Measurements from ENCODE around the gene FOXK2.

Gene FOXK2

DNA sequence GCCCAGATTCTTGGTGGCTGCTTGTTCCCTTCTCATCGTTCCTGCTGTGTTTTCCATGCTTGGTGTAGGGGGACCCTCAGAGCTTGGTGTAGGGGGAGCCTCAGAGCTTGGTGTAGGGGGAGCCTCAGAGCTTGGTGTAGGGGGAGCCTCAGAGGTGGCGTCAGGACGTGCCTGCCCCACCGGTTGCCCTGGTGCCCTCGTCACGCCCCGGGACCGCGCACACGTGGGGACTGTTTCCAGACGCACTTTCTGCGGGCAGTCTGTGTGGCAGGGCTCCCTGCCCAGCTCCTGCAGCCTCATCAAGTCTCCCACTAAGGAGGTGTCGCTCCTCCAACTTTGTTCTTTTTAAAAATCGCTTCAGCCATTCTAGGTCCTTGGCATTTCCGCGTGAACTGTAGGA, 76.8 kb downstream of the FOXK2 start:
- Histone ChIP-seq H3K27ac (replicated peaks; ENCODE audit: low read length) (no peak overlapping the region), H3K27me3 (ENCODE audit: control insufficient read depth in 3 of 3, insufficient read depth in 3 of 3, low read depth in 1 of 3, low read length in 3 of 3) (no peaks in the 10 kb centered on the region), H3K4me1 (ENCODE audit: control insufficient read depth in 2 of 2, insufficient read depth in 1 of 2, low read depth in 1 of 2, low read length in 2 of 2) (peaks cover 6 to 7% of the 10 kb centered on the region in 2 donors), H4K8ac (ENCODE audit: low read depth, low read length) (no peak overlapping the region), H3K36me3 (replicated peaks in 1 of 2; ENCODE audit: control insufficient read depth in 2 of 2, insufficient read depth in 2 of 2, low read length in 2 of 2) (peaks cover 50 to 84% of the 10 kb centered on the region in 2 donors), H4K91ac (ENCODE audit: low read depth, low read length, poor library complexity) (no peak overlapping the region), H3K4ac (ENCODE audit: low read length) (no peak overlapping the region), H2AFZ (ENCODE audit: low read length) (no peak overlapping the region), H3K4me3 (ENCODE audit: low read length in 2 of 2) (no peak overlapping the region), H2BK120ac (ENCODE audit: low read depth, low read length) (peak overlapping the region; percentile 16), H3K79me1 (ENCODE audit: low read depth, low read length) (peaks cover 15% of the 10 kb centered on the region), H3K4me2 (ENCODE audit: insufficient read depth, low read length, poor library complexity, severe bottlenecking) (no peak overlapping the region), H3K9ac (ENCODE audit: low read depth, low read length, poor library complexity) (no peak overlapping the region), H2BK15ac (ENCODE audit: low read length) (no peak overlapping the region), H2AK5ac (ENCODE audit: low read depth, low read length) (no peak overlapping the region), H3K23ac (ENCODE audit: low read depth, low read length, poor library complexity) (peak overlapping the region; percentile 69), H2BK12ac (ENCODE audit: low read length) (no peak overlapping the region), H3K14ac (ENCODE audit: low read length) (no peak overlapping the region), H2BK5ac (ENCODE audit: low read length) (peak overlapping the region; percentile 42), H3K18ac (ENCODE audit: low read length) (no peak overlapping the region), H3K9me3 (replicated peaks in 1 of 2; ENCODE audit: control insufficient read depth in 2 of 2, insufficient read depth in 1 of 2, low read depth in 1 of 2, low read length in 2 of 2) (peaks cover 0 to 7% of the 10 kb centered on the region in 2 donors)
- DNase-seq (ENCODE audit: low spot score): no peak
- no CpG with 5 or more reads among the region's 16 CpGs for WGBS, 2 donors (ENCODE audit: extremely low coverage in 2 of 2, insufficient read length in 2 of 2, insufficient replicate concordance in 1 of 2)

DNA sequence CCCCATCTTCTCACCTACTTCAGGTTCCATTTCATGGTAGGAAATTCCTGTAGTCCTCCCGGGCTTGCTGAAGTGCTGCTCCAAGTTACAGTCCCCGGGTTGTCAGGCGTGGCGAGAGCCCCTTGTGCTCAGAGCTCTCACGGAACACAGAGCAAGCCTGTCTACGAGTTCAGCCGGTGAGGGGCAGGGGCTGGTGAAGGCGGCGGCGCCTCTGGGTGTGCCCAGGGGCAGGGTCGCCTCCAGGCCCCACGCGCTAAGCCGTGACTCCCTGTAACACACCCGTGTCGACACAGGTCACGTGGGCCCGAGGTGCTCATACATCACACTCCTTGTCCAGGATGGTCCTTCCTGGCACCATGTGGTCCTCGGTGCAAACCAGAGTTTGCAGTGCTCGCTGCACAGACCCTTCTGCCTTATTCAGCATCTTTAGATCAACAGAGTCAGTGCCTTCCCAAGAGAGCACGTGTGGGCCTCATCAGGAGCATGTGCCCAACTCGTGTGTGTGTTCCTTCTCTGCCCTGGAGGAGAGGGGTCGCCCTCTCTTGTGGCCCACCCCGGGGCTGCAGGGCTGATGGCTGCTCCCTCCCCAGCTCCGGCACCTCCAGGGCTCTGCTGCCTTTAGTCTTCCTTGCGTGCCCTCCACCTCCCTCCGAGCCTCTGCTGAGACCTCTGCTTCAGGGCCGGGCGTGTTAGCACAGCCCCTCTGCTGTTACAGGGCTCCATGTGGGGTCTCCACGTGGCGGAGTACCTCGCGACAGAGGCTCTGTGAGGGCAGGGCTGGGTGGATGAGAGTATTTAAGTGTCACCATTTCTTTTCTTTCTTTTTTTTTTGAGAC, 77.5 kb downstream of the FOXK2 start:
- peaks cover 57 to 85% of the 10 kb centered on the region in 2 donors for H3K36me3 ChIP-seq (replicated peaks in 1 of 2; ENCODE audit: control insufficient read depth in 2 of 2, insufficient read depth in 2 of 2, low read length in 2 of 2)

DNA sequence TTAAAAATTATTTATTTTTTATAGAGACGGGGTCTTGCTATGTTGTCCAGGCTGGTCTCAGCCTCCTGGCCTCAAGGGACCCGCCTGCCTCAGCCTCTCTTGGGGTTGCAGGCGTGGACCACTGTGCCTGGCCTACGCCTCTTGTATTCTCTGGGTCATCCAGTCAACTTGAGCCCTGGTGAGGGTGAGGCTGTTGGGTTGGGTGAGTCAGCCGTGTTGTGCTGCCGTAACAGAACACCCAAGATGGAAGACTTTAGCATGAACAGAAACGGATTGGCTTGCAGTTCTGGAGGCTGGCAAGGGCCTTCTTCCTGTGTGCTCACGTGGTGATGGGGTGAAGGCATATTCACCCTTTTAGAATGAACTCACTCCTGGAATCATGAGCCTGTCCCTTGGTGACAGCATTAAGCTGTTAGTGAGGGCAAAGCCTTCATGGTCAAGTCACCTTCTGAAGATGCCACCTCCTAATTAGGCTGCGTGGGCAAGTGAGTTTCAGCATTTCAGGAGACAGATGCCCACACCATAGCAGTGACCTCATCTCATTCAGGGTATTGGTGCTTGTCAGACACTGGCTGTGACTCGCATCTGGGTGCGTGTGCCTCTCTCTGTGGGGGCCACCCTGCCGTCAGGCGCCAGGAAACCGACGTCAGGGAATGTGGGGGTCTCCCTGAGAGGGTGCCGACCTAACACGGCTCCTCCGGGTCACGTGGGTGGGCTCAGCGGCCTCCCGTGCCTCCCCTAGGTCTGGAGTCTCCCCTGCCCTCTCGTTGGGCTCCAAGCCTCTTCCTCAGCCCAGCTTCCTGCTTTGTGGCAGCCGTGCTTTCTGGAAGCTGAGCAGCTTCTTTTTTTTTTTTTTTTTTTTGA, 79.0 kb downstream of the FOXK2 start:
- Histone ChIP-seq H3K27ac (replicated peaks; ENCODE audit: low read length) (no peak overlapping the region), H2BK15ac (ENCODE audit: low read length) (no peak overlapping the region), H3K36me3 (replicated peaks in 1 of 2; ENCODE audit: control insufficient read depth in 2 of 2, insufficient read depth in 2 of 2, low read length in 2 of 2) (peaks cover 69 to 93% of the 10 kb centered on the region in 2 donors)

More for the DNA sequence above, 77.5 kb downstream of the FOXK2 start:
- H3K4me1 ChIP-seq (ENCODE audit: control insufficient read depth in 2 of 2, insufficient read depth in 1 of 2, low read depth in 1 of 2, low read length in 2 of 2): peaks cover 6 to 7% of the 10 kb centered on the region in 2 donors
- no peak overlapping the region for H3K27ac ChIP-seq (replicated peaks; ENCODE audit: low read length)
- no peak overlapping the region for H2BK15ac ChIP-seq (ENCODE audit: low read length)
- peaks cover 13% of the 10 kb centered on the region for H3K79me1 ChIP-seq (ENCODE audit: low read depth, low read length)
- H3K18ac ChIP-seq (ENCODE audit: low read length): no peak overlapping the region
- no peak for DNase-seq (ENCODE audit: low spot score)
- H2BK12ac ChIP-seq (ENCODE audit: low read length): no peak overlapping the region
- no peak overlapping the region for H2BK120ac ChIP-seq (ENCODE audit: low read depth, low read length)
- H3K23ac ChIP-seq (ENCODE audit: low read depth, low read length, poor library complexity): peak overlapping the region; percentile 11
- no peak overlapping the region for H4K91ac ChIP-seq (ENCODE audit: low read depth, low read length, poor library complexity)
- no CpG with 5 or more reads among the region's 33 CpGs for WGBS, 2 donors (ENCODE audit: extremely low coverage in 2 of 2, insufficient read length in 2 of 2, insufficient replicate concordance in 1 of 2)
- H2AK5ac ChIP-seq (ENCODE audit: low read depth, low read length): no peak overlapping the region
- no peak overlapping the region for H4K8ac ChIP-seq (ENCODE audit: low read depth, low read length)
- H3K9me3 ChIP-seq (replicated peaks in 1 of 2; ENCODE audit: control insufficient read depth in 2 of 2, insufficient read depth in 1 of 2, low read depth in 1 of 2, low read length in 2 of 2): peaks cover 0 to 7% of the 10 kb centered on the region in 2 donors
- H2AFZ ChIP-seq (ENCODE audit: low read length): no peak overlapping the region
- H3K4ac ChIP-seq (ENCODE audit: low read length): peak overlapping the region; percentile 15
- no peak overlapping the region for H2BK5ac ChIP-seq (ENCODE audit: low read length)
- peak overlapping the region in 1 of 2 donors; percentile 2 for H3K4me3 ChIP-seq (ENCODE audit: low read length in 2 of 2)
- no peak overlapping the region for H3K14ac ChIP-seq (ENCODE audit: low read length)
- no peaks in the 10 kb centered on the region for H3K27me3 ChIP-seq (ENCODE audit: control insufficient read depth in 3 of 3, insufficient read depth in 3 of 3, low read depth in 1 of 3, low read length in 3 of 3)
- H3K4me2 ChIP-seq (ENCODE audit: insufficient read depth, low read length, poor library complexity, severe bottlenecking): no peak overlapping the region
- H3K9ac ChIP-seq (ENCODE audit: low read depth, low read length, poor library complexity): no peak overlapping the region

More for the DNA sequence above, 79.0 kb downstream of the FOXK2 start:
- Histone ChIP-seq H3K27me3 (ENCODE audit: control insufficient read depth in 3 of 3, insufficient read depth in 3 of 3, low read depth in 1 of 3, low read length in 3 of 3) (no peaks in the 10 kb centered on the region), H4K8ac (ENCODE audit: low read depth, low read length) (no peak overlapping the region), H2AK5ac (ENCODE audit: low read depth, low read length) (no peak overlapping the region), H2AFZ (ENCODE audit: low read length) (no peak overlapping the region), H3K9ac (ENCODE audit: low read depth, low read length, poor library complexity) (no peak overlapping the region), H3K4me1 (ENCODE audit: control insufficient read depth in 2 of 2, insufficient read depth in 1 of 2, low read depth in 1 of 2, low read length in 2 of 2) (peaks cover 3 to 4% of the 10 kb centered on the region in 2 donors), H3K18ac (ENCODE audit: low read length) (no peak overlapping the region), H3K4me2 (ENCODE audit: insufficient read depth, low read length, poor library complexity, severe bottlenecking) (no peak overlapping the region), H3K4ac (ENCODE audit: low read length) (no peak overlapping the region), H3K23ac (ENCODE audit: low read depth, low read length, poor library complexity) (peak overlapping the region; percentile 30), H2BK120ac (ENCODE audit: low read depth, low read length) (no peak overlapping the region), H2BK5ac (ENCODE audit: low read length) (no peak overlapping the region), H3K79me1 (ENCODE audit: low read depth, low read length) (peaks cover 10% of the 10 kb centered on the region), H3K14ac (ENCODE audit: low read length) (peak overlapping the region; percentile 11), H2BK12ac (ENCODE audit: low read length) (no peak overlapping the region), H3K4me3 (ENCODE audit: low read length in 2 of 2) (no peak overlapping the region), H3K9me3 (replicated peaks in 1 of 2; ENCODE audit: control insufficient read depth in 2 of 2, insufficient read depth in 1 of 2, low read depth in 1 of 2, low read length in 2 of 2) (peaks cover 0 to 7% of the 10 kb centered on the region in 2 donors), H4K91ac (ENCODE audit: low read depth, low read length, poor library complexity) (no peak overlapping the region)
- WGBS, 2 donors (ENCODE audit: extremely low coverage in 2 of 2, insufficient read length in 2 of 2, insufficient replicate concordance in 1 of 2): no CpG with 5 or more reads among the region's 23 CpGs
- no peak for DNase-seq (ENCODE audit: low spot score)

All from neuronal stem cell (in vitro differentiated cells).